MM.1S (cell line): Measurements from ENCODE around the gene ST6GALNAC2.

Experiments
- CTCF ChIP-seq: fragments of 300-600 bp; sonication (generic); IDR thresholded peaks from 2 replicates; pipeline ENCODE4 v1.5.1; 2016; ENCODE audit warnings: antibody characterized with exemption, low read length, mixed read lengths
- EZH2 ChIP-seq: fragments of 300-600 bp; sonication (generic); optimal IDR thresholded peaks from 2 replicates; pipeline ENCODE3; 2017; ENCODE audit warnings: low read depth, mild to moderate bottlenecking, antibody characterized with exemption, low read length, mixed read lengths
- EZH2phosphoT487 ChIP-seq: fragments of 300-600 bp; sonication (generic); IDR thresholded peaks from 2 replicates; pipeline ENCODE4 v1.6.1; 2018; ENCODE audit warnings: antibody characterized with exemption, low read length

- TF ChIP-seq CTCF: no peak
- no peak for TF ChIP-seq EZH2
- no peak for TF ChIP-seq EZH2phosphoT487
Measured at GRCh38 chr17:76612465-76612864, 26.8 kb upstream of the ST6GALNAC2 start.
